DND-41 (cell line): ENCODE data around the gene RAF1.

Experiments used
- ATAC-seq: fragments of 200-7000 bp; cut with Tn5 transposase; 3 replicates; pipeline ENCODE4 v1.9.1; 2021; ENCODE audit warnings: low read depth; ENCODE audit not compliant: insufficient read depth
- DNase-seq: peaks from one replicate; pipeline ENCODE4 v3.0.0-alpha.2; 2020
- H2AFZ ChIP-seq: 2 replicates; pipeline ENCODE4 v1.6.0; 2012; ENCODE audit warnings: low read depth, low read length
- H3K27ac ChIP-seq: 2 replicates; pipeline ENCODE4 v1.5.1; 2012; ENCODE audit warnings: low read length, inconsistent platforms
- H3K27me3 ChIP-seq: fragments of 200-600 bp; sonication (generic); 2 replicates; pipeline ENCODE4 v1.6.0; 2012; ENCODE audit warnings: low read length, mild to moderate bottlenecking, inconsistent platforms; ENCODE audit not compliant: insufficient read depth, poor library complexity
- H3K36me3 ChIP-seq: 2 replicates; pipeline ENCODE4 v1.5.1; 2012; ENCODE audit warnings: low read length, inconsistent platforms; ENCODE audit not compliant: insufficient read depth
- H3K4me1 ChIP-seq: 2 replicates; pipeline ENCODE4 v1.5.1; 2012; ENCODE audit warnings: mild to moderate bottlenecking, low read length; ENCODE audit not compliant: insufficient read depth
- H3K4me2 ChIP-seq: 2 replicates; pipeline ENCODE4 v1.6.0; 2012; ENCODE audit warnings: mild to moderate bottlenecking, moderate library complexity, low read length, inconsistent platforms; ENCODE audit not compliant: insufficient read depth
- H3K4me3 ChIP-seq, 2 experiments: fragments of 200-600 bp in 1 of 2; shearing (Covaris generic) in 1 of 2; 2 replicates each; pipeline ENCODE4 v1.5.1; 2012 to 2016; ENCODE audit warnings: inconsistent platforms in 2 of 2, low read length in 2 of 2, mild to moderate bottlenecking in 2 of 2, low read depth in 1 of 2, moderate library complexity in 1 of 2
- H3K79me2 ChIP-seq: 2 replicates; pipeline ENCODE4 v1.6.0; 2012; ENCODE audit warnings: low read length, inconsistent platforms; ENCODE audit not compliant: insufficient read depth
- H3K9ac ChIP-seq: 2 replicates; pipeline ENCODE4 v1.6.0; 2012; ENCODE audit warnings: low read depth, mild to moderate bottlenecking, inconsistent platforms, low read length, moderate library complexity
- H3K9me3 ChIP-seq: 2 replicates; pipeline ENCODE4 v1.5.1; 2012; ENCODE audit warnings: low read length, moderate library complexity, mild to moderate bottlenecking, inconsistent platforms; ENCODE audit not compliant: insufficient read depth, severe bottlenecking
- H4K20me1 ChIP-seq: 2 replicates; pipeline ENCODE4 v1.6.0; 2012; ENCODE audit warnings: low read length; ENCODE audit not compliant: insufficient read depth
- CTCF ChIP-seq: IDR thresholded peaks from 2 replicates; pipeline ENCODE4 v1.5.1; 2012; ENCODE audit warnings: borderline replicate concordance, low read length, moderate library complexity, mild to moderate bottlenecking; ENCODE audit not compliant: poor library complexity, severe bottlenecking; ENCODE audit errors: extremely low read depth
- EZH2 ChIP-seq: IDR thresholded peaks from 3 replicates; pipeline ENCODE4 v1.6.1; 2012; ENCODE audit warnings: borderline replicate concordance, low read depth, mild to moderate bottlenecking, moderate library complexity, low read length, inconsistent platforms; ENCODE audit not compliant: severe bottlenecking

Gene RAF1

GRCh38 chr3:12656850-12657249 lies 7.1 kb downstream of the RAF1 start:
- DNase-seq (no peak), ATAC-seq (no peak)
- Histone ChIP-seq H3K4me3 (no peak overlapping the region), H3K27me3 (no peaks in the 10 kb centered on the region), H2AFZ (no peak overlapping the region), H3K4me1 (peaks cover 31% of the 10 kb centered on the region), H3K79me2 (peaks cover 100% of the 10 kb centered on the region), H4K20me1 (peaks cover 79% of the 10 kb centered on the region; the same call in 1 of the 2 replicates), H3K36me3 (peaks cover 5% of the 10 kb centered on the region; the same call in 1 of the 2 replicates), H3K27ac (no peak overlapping the region), H3K9me3 (no peaks in the 10 kb centered on the region), H3K9ac (no peak overlapping the region), H3K4me2 (no peak overlapping the region)
- TF ChIP-seq EZH2 (no peak), CTCF (no peak)

- Histone ChIP-seq H2AFZ (no peak overlapping the region), H3K9me3 (no peaks in the 10 kb centered on the region), H4K20me1 (peaks cover 73% of the 10 kb centered on the region; the same call in 1 of the 2 replicates), H3K9ac (no peak overlapping the region), H3K79me2 (peaks cover 99% of the 10 kb centered on the region), H3K4me2 (no peak overlapping the region), H3K27me3 (no peaks in the 10 kb centered on the region), H3K27ac (no peak overlapping the region), H3K36me3 (peaks cover 5% of the 10 kb centered on the region; the same call in 1 of the 2 replicates), H3K4me3 (no peak overlapping the region), H3K4me1 (peaks cover 24% of the 10 kb centered on the region)
- DNase-seq (no peak), ATAC-seq (no peak)
- TF ChIP-seq CTCF, result no peak
- no peak for TF ChIP-seq EZH2
Observed at GRCh38 chr3:12656193-12656592, 7.7 kb downstream of the RAF1 start.

DNA sequence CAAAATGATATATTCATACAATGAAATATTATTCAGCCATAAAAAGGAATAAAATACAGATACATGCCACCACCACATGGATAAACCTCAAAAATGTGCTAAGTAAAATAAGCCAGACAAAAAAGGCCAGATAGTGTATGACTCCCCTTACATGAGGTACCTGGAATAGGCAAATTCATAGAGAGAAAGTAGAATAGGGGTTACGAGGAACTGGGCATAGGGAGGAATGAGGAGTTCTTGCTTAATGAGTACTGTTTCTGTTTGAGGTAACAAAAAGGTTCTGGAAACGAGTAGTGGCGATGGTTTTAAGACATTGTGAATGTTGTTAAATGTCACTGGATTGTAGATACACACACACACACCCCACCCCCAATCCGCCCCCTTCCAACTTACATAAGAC lies 8.2 kb downstream of the RAF1 start:
- ATAC-seq (no peak), DNase-seq (no peak)
- H3K27me3 ChIP-seq, result no peaks in the 10 kb centered on the region
- H3K79me2 ChIP-seq, result peaks cover 99% of the 10 kb centered on the region
- H3K27ac ChIP-seq, result no peak overlapping the region
- TF ChIP-seq CTCF (no peak), EZH2 (no peak)
- H3K9ac ChIP-seq, result no peak overlapping the region
- H3K4me3 ChIP-seq, result no peak overlapping the region
- H3K4me1 ChIP-seq, result peaks cover 19% of the 10 kb centered on the region
- no peak overlapping the region for H3K4me2 ChIP-seq
- H3K9me3 ChIP-seq, result no peaks in the 10 kb centered on the region
- peaks cover 5% of the 10 kb centered on the region; the same call in 1 of the 2 replicates for H3K36me3 ChIP-seq
- H4K20me1 ChIP-seq, result peaks cover 71% of the 10 kb centered on the region; the same call in 1 of the 2 replicates
- no peak overlapping the region for H2AFZ ChIP-seq
